ENCODE measurements around the gene NR3C2. TPM values are rescaled to one million over a fixed set of nuclear protein-coding genes. Genes with fewer than 3 reads are reported as not detected.

NR3C2 gene
- total RNA-seq, 2 experiments from 2014 or later: 6.1 to 6.4 TPM

GRCh38 chr4:148075438-148075837 is 366.8 kb downstream of the NR3C2 start:
- H3K27ac Mint-ChIP-seq: no peak overlapping the region
- intact Hi-C loops (cut with micrococcal nuclease): no loop called here
- no peaks in the 10 kb centered on the region for H3K27me3 Mint-ChIP-seq
- ATAC-seq: no peak
- no peak overlapping the region for H3K4me3 Mint-ChIP-seq
- ChIA-PET CTCF (no interaction called here), POLR2A (no interaction called here)
- no peak for DNase-seq
- H3K36me3 Mint-ChIP-seq (ENCODE audit: low read depth): peaks cover 70% of the 10 kb centered on the region
- TF ChIP-seq CTCF (IDR thresholded peaks at IDR 0.05): no peak
- peaks cover 30% of the 10 kb centered on the region for H3K9me3 Mint-ChIP-seq
- H3K4me1 Mint-ChIP-seq (ENCODE audit: low read depth): no peaks in the 10 kb centered on the region

- H3K4me3 Mint-ChIP-seq: no peak overlapping the region
- ATAC-seq: no peak
- CTCF ChIA-PET: no interaction called here
Observed at GRCh38 chr4:148074462-148074861, 367.8 kb downstream of the NR3C2 start.

GRCh38 chr4:148073349-148073748 is 368.9 kb downstream of the NR3C2 start:
- ChIA-PET POLR2A (no interaction called here), CTCF (no interaction called here)

More at GRCh38 chr4:148074462-148074861, 367.8 kb downstream of the NR3C2 start:
- no peaks in the 10 kb centered on the region for H3K4me1 Mint-ChIP-seq (ENCODE audit: low read depth)
- DNase-seq: no peak
- no peak for TF ChIP-seq CTCF (IDR thresholded peaks at IDR 0.05)
- no peaks in the 10 kb centered on the region for H3K27me3 Mint-ChIP-seq
- POLR2A ChIA-PET: no interaction called here
- H3K9me3 Mint-ChIP-seq: peaks cover 30% of the 10 kb centered on the region
- H3K36me3 Mint-ChIP-seq (ENCODE audit: low read depth): peaks cover 61% of the 10 kb centered on the region
- intact Hi-C loops (cut with micrococcal nuclease): no loop called here
- no peak overlapping the region for H3K27ac Mint-ChIP-seq

GRCh38 chr4:148072789-148073188 is 369.4 kb downstream of the NR3C2 start:
- no peak for DNase-seq
- POLR2A ChIA-PET: no interaction called here
- Mint-ChIP-seq H3K36me3 (ENCODE audit: low read depth) (peaks cover 56% of the 10 kb centered on the region), H3K9me3 (peaks cover 28% of the 10 kb centered on the region), H3K4me1 (ENCODE audit: low read depth) (peaks cover 3% of the 10 kb centered on the region), H3K4me3 (no peak overlapping the region), H3K27ac (no peak overlapping the region), H3K27me3 (no peaks in the 10 kb centered on the region)
- intact Hi-C loops (cut with micrococcal nuclease): no loop called here
- ATAC-seq: no peak
- TF ChIP-seq CTCF (IDR thresholded peaks at IDR 0.05): no peak
- CTCF ChIA-PET: no interaction called here

More at GRCh38 chr4:148073349-148073748, 368.9 kb downstream of the NR3C2 start:
- intact Hi-C loops (cut with micrococcal nuclease): no loop called here
- Mint-ChIP-seq H3K9me3 (peaks cover 30% of the 10 kb centered on the region), H3K27me3 (no peaks in the 10 kb centered on the region), H3K4me1 (ENCODE audit: low read depth) (peaks cover 3% of the 10 kb centered on the region), H3K36me3 (ENCODE audit: low read depth) (peaks cover 61% of the 10 kb centered on the region), H3K4me3 (no peak overlapping the region), H3K27ac (no peak overlapping the region)
- no peak for ATAC-seq
- no peak for TF ChIP-seq CTCF (IDR thresholded peaks at IDR 0.05)
- DNase-seq: no peak

GRCh38 chr4:148071009-148071408 is 371.2 kb downstream of the NR3C2 start:
- intact Hi-C loops (cut with micrococcal nuclease): no loop called here
- Mint-ChIP-seq H3K9me3 (peaks cover 20% of the 10 kb centered on the region), H3K36me3 (ENCODE audit: low read depth) (peaks cover 38% of the 10 kb centered on the region), H3K27me3 (no peaks in the 10 kb centered on the region), H3K4me3 (no peak overlapping the region), H3K27ac (no peak overlapping the region), H3K4me1 (ENCODE audit: low read depth) (peaks cover 7% of the 10 kb centered on the region)
- DNase-seq (no peak), ATAC-seq (no peak)
- TF ChIP-seq CTCF (IDR thresholded peaks at IDR 0.05): no peak
- ChIA-PET POLR2A (interaction anchor here (1.1 kb wide), 1 partner anchor 13 kb away, joined by 3 read pairs; no protein-coding TSS in a partner anchor), CTCF (no interaction called here)
